Kidney capillary endothelial cell (primary cell): ENCODE measurements around the gene PPM1M.
"Not testable (repeated sequence)": the region's sequence is repeated elsewhere in the genome, so short reads cannot be mapped to it uniquely, and the experiment has no call there.

ENCODE experiments used
- DNase-seq: peaks from one replicate; pipeline ENCODE4 v3.0.0-alpha.2; 2018; ENCODE audit warnings: low spot score

The PPM1M gene

DNA sequence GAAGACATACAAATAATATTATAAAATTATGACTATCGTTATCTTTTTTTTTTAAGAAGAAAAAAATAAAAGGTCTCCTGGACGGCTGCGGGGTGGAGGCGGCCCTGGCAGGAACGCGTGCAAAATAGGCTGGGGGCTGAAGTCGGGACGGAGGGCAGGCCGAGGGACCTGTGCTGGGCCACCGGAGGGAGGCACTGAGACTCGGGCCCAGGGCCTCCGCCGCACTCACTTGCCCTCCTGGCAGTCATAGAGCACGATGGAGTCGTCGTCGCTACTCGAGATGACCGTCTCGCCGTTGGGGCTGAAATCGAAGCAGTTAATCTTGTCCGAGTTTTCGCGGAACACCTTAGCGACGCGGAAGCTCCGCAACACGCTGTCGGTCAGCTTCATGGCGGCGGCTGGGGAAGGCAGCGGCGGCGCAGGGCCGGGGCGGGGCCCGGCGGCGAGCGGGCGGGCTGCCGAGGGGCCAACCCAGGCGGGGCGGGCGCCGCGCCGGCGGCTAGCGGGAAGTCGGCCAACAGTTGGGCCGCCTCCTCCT is 32.5 kb downstream of the PPM1M start:
- DNase-seq, result no peak

DNA sequence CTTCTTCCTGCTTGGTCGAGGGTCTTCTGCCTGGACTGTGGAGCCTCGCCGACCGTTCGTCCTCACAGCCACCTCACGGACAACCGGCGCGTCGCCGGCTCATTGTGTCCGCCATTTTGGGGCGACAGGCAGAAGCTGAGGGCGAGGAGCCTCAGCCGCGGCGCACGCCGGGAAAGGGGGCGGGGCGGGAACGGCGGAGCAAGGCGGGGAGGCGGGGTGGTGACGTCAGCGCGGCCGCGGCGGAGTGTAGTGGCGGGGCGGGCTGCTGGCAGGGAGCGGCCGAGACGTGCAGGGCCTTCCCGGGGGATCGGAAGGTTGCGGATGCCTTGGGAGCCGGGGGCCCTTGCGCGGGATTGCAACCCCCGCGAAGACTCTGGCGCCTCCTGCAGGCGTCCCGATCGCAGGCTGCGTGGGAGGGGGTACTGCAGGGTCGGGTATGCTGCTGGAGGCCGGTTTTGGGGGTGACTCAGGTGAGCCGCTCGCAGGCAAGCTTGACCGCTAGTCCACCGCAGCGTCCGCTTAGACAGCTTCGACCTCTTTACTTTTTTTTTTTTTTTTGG is 33.0 kb downstream of the PPM1M start, which contains the start of gene WDR82:
Gene WDR82, minus strand, starts transcription at position 140 of the 560 bp plus-strand sequence. CDS start 288 bp downstream, outside the sequence.
- peak; percentile 94 for DNase-seq

DNA sequence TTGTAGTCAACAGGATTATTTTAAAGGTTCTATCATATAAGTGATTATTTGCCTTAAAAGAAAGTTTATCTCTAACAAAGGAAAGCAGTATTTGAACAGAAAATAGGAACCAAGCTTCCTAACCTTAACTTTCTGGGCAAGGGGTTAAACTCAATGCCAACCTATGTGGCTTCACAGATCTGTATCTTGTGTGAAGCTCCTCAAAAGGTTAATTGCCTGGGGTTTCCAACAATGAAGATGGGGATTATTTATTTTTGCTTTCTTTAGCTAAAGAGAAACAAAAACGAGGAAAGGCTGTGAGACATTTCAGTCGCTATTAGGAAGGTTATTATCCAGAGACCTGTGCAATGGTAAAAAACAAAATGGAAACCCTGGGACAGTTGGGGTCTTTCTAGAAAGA is 34.0 kb downstream of the PPM1M start:
- DNase-seq, result no peak

DNA sequence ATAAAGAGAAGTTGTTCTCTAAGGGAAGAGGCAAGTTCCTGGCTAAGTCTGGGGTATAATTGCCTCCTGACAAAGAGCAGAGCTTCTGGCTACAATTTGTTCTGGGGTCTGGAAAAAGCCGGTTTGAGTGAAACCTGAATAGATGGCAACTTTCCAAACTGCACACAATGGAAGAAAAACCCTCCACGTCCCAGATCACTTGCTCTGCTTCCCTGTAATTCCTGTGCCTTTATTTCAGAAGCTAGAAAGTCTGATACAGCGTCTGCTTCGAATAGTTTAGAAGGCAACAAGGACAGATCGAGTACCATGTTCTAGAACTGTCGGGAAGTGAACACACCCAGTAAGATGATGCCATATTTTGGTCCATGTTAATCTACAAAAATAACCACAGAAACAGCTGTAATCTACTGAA is 34.5 kb downstream of the PPM1M start:
- peak; percentile 61 for DNase-seq

DNA sequence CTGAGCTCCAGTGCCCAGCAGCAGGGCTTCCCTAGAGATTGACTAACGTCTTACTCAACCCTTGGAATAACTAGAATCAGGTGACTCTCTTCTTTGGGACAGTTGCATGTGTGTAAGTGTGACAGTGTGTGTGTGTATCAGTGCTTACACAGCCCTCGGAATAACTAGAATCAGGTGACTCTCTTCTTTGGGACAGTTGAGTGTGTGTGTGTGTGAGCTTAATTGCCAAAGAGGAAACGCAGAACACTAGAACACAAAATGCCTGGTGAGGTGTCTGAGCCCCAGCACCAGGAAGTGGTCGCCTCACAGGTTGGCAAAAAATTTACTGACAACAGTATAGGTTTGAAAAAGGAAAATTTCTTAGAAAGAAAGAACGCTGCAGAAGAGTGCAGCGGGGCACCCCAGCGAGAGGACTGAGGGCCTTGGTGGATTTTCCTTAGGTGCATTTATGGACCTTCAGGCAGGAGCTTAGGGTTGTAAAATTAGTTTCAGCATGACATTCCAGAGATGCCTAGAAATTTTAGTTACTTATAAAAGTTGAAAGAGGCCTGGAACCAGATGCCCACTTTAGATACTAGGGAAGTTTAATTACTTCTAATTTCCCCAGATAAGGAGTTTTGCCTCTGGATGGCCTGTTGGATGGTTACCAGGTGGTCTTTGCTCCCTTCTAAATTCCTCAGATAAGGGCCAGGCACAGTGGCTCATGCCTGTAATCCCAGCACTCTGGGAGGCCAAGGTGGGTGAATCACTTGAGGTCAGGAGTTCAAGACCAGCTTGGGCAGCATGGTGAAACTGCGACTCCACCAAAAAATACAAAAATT is 36.6 kb downstream of the PPM1M start:
- DNase-seq, result no peak

DNA sequence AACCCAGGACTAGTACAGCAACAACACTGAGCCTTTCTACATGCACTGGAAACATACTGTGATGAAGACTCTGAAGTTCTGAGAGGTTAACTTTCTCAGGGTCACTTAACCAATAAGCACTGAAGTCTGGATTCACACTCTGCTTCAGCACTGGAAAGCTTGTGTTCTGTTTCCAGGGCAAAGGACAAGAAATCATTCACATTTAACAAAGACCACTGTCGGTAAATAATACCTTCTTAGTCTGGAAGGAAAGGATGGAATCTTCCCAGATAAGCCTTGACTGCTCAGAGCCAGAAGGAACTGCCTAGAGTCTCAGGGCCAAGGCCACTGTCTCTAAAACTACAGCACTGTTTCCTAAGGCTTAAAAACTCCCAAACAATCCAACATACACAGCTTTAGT is 37.7 kb downstream of the PPM1M start:
- DNase-seq, result no peak

DNA sequence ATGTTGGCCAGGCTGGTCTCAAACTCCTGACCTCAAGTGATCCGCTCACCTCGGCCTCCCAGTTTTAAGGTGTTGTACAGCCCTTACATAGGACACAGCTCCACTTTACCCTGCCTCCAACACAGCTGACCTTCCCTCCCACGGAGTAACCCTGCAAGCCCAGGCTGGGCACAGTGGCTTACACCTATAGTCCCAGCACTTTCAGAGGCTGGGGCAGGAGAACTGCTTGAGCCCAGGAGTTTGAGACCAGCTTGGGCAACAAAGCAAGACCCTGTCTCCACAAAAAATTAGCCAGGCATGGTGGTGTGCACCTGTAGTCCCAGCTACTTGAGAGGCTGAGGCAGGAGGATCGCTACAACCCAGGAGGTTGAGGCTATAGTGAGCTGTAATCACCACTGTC is 38.5 kb downstream of the PPM1M start:
- DNase-seq, result not testable (repeated sequence)

DNA sequence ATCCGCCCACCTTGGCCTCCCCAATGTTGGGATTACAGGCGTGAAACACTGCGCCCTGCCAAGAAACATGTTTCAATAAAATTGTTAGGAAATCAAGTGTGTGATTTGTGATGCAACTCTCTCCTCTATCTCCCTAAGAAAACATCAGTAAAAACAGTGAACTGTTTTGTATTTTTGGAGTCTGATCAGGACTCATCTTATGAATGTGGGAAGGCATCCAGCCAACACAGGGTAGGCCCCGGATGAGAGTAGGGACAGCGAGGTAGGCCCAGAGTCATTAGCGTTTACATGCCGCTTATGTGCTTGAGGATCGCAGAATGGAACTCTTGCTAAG is 41.2 kb downstream of the PPM1M start:
- DNase-seq, result no peak

DNA sequence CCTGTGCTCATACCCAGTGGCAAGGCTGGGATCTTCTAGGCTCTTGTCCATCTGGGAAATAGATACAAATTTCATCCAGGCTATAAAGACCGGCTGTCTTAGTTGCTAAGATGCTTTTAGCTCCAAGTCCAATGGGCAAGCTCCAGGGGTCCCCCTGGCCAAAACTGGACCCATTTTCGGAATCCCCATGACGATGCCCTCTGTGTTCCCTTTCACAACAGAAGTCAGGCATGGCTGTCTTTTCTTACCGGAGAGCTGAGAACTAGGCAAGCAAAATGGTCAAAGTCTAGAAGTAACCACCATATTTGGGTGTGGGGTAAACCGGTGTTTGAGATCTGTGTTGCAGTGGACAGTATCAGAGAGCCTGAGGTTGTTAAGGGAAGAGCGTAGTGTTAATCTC is 43.1 kb downstream of the PPM1M start:
- DNase-seq, result no peak

DNA sequence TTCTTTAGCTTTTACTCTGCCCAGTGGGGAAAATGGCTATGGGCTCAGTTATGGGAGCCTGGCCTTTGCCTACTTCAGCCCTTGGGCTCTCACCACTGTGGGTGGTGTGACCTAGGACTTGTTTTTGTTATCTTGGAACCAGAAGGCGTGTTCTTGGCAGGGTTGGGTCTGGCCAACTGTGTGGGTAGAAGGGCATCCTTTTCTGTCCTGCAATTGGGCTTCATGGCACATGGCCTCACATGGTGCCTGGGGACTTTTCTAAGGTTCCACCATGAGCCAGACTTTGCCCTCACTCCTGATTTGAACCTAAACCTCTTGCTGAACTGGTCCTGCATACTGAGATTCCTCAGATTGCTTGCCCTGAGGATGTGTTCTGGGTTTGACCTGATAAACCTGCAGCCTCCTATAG is 43.8 kb downstream of the PPM1M start:
- no peak for DNase-seq

DNA sequence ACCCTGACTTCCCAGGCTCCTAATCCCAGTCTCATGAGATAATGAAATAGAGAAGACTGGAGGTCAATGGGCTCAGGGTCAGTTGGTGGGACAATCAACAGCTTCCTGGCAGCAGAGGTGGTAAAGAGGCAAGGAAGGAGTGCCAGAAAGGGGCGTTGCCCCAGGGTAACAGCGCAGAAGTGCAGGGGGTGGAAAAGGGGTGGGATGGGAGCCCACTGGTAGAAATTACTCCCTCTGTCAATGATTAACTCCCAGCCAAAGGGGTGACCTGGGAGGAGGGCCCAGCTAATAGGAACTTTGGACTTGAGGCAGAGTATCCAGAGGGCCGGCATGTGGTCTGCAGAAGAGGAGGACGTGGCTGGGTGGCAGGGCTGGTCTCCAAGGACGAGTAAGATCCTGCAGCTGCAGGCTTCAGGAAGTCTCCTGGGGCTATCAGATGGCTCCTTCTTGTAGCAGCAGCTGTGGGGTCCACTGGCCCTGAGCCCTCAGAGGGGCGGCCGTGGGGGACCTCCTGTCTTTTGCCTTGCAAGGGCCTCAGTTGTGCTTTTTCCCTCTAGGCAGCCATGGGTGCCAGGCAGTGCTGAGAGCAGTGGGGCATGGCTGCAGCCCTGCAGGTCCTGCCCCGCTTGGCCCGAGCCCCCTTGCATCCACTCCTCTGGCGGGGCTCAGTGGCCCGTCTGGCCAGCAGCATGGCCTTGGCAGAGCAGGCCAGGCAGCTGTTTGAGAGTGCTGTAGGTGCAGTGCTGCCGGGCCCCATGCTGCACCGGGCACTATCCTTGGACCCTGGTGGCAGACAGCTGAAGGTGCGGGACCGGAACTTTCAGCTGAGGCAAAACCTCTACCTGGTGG is 44.4 kb downstream of the PPM1M start:
- no peak for DNase-seq

DNA sequence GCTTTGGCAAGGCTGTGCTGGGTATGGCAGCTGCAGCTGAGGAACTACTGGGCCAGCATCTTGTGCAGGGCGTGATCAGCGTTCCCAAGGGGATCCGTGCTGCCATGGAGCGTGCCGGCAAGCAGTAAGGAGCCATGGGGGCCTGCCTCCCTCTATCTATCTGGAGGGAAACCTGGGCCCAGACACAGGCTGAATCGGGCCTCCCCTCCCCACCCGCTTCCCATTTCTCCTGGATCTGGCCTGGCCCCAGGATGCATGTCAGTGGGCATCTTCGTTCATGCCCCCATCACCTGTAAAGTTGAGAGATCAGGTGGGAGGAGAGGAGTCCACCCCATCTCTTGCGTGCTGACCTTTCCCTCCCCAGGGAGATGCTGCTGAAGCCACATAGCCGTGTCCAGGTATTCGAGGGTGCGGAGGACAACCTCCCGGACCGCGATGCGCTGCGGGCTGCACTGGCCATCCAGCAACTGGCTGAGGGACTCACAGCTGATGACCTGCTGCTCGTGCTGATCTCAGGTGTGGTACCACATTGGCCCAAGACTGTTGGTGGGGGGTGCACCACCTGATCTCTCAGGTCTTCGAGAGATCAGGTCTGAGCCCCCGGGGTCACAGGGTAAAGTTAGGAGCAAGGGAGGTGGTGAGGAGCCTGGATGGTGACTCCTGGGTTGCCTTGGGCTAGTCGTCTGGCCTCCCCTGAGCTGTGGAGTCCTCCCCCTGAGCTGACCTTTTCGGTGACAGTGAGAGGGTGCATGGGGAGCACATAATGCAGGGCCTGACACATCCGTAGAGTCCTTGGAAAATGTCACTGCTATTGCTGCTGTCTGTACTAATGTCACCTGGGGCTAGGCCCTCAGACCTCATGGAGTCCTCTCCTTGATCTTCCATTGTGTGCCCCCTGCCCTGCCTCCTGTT is 45.3 kb downstream of the PPM1M start:
- DNase-seq, result no peak

DNA sequence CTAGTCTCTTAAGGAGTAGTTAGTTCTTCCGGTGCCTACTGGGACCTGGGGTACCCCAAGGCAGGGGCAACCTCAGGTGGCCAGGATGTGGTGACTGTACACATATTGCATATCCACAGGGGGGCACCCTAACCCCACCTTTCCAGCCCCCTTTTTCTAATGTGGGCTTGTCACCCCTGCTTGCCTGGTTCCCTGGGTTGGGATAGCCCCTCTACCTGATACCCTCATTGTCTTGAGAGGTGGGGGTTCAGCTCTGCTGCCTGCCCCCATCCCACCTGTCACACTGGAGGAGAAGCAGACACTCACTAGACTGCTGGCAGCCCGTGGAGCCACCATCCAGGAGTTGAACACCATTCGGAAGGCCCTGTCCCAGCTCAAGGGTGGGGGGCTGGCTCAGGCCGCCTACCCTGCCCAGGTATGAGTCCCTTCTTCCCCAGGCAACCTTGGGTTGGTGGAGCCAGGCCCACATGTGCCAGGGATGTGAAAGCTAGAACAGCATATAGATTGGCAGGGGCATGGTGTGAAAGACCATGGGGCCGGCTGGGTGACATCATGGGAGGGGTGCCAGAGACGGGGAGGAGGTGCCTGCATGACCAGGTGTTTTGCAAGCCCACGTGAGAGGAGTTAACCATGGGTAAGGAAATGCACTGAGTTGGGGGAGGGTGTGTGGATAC is 46.1 kb downstream of the PPM1M start:
- no peak for DNase-seq

DNA sequence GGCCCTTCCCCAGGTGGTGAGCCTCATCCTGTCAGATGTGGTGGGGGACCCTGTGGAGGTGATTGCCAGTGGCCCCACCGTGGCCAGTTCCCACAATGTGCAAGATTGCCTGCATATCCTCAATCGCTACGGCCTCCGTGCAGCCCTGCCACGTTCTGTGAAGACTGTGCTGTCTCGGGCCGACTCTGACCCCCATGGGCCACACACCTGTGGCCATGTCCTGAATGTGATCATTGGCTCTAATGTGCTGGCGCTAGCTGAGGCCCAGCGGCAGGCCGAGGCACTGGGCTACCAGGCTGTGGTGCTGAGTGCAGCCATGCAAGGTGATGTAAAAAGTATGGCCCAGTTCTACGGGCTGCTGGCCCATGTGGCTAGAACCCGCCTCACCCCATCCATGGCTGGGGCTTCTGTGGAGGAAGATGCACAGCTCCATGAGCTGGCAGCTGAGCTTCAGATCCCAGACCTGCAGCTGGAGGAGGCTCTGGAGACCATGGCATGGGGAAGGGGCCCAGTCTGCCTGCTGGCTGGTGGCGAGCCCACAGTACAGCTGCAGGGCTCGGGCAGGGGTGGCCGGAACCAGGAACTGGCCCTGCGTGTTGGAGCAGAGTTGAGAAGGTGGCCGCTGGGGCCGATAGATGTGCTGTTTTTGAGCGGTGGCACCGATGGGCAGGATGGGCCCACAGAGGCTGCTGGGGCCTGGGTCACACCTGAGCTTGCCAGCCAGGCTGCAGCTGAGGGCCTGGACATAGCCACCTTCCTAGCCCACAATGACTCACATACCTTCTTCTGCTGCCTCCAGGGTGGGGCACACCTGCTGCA is 46.9 kb downstream of the PPM1M start:
- no peak for DNase-seq

DNA sequence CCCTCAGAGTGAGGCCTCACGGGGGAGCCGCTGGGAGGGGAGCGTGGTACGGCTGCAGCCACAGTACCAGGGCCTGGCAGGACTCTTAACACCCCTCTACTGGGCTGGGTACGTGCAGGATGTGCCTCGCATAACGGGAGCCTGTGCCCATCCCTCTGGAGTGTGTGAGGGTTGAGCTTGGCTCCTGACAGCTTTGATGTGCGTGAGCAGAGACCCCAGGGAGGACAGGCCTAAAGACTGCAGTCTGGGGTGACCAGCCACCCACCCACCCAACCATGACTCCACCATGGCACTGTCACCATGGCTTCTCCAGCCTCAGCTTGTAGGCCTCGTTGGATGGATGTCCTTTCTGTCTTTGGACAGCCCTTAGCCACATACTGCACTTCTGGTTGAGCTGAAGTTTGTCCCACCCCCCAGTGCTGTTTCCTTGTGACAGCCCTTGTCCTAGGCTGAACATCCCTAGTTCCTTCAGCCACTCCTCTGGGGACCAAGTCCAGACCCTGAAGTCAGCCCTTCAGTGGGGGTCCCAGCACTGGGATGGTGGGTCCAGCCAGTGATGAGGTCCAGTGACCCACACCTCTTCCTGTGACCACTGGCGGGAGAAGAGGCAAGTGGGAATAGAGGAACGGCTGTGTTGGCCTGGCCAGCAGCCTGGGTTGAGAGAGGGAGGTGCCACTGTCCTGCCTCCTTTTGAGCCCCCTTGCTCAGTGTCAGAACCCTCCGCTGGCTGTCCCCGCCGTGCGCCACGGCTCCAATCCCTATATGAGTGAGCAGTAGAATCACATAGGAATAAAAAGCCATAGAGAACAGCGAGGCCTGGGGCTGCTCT is 48.1 kb downstream of the PPM1M start:
- no peak for DNase-seq

DNA sequence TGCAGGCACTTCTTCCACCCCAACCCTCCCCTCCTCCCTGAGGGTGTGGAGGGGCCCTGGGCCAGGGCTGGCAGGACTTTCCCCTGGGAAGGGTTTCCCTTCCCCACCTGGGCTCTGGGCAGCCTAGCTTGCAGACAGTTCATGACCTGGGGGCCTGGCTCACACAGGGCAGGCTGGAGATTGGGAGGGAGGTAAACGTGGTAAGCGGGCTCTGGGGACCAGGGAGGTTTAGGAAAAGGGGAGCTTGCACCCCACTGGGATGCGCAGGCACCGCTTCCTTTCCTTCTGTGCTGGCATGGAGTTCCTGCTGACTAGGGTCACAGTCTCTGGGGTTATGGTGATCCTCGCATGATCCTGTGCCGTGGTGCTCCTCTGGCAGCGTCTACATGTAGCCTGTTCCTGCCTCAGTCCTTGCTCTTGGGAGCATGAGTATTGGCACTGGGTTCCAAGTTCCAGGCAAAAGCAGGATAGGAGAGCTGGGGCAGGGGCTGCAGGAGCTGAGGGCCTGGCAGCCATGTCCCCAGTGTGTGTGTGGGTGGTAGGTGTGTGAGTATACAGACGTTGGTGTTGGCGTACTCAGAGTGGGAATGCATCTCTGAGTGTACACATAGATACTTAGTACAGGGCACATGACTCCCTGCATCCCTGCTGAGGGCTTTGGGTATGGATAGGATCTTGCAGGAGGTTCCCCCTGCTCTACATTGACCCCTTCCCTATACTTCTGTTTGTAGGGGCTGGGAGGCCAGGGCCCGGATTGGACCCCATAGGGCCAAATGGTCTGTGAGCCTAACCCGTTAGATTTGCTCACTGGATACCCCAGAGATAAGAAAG is 49.0 kb downstream of the PPM1M start:
- DNase-seq, result no peak

DNA sequence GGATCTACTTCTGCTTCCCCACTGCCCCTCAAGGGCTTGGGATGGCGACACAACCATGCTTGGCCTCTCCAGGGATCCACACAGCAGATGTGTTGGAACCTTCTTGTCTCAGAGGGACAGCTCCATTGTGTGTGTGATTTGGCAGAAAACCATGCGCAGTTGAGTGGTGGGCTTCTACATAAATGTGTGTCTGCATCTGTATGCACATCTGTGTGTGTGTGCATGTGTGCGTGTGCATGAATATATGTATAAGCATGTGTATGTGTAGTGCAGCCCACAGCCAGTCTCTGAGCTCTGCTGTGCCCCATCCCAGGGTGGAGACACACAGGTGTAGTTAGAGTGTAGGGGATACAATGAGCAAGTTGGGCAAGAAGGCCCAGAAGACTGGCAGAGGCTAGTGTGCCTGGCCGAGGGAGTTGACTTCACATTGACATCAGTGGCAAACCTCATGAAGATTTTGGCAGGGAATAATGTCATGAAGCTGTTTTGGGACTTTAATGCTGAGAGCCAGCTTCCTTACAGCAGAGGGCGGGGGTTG is 50.2 kb downstream of the PPM1M start:
- DNase-seq, result no peak
